DND-41 (cell line): ENCODE results near the gene POLR2E.

ENCODE experiments used
- ATAC-seq: fragments of 200-7000 bp; cut with Tn5 transposase; 3 replicates; pipeline ENCODE4 v1.9.1; 2021; ENCODE audit warnings: low read depth; ENCODE audit not compliant: insufficient read depth
- DNase-seq: peaks from one replicate; pipeline ENCODE4 v3.0.0-alpha.2; 2020
- H2AFZ ChIP-seq: 2 replicates; pipeline ENCODE4 v1.6.0; 2012; ENCODE audit warnings: low read depth, low read length
- H3K27ac ChIP-seq: 2 replicates; pipeline ENCODE4 v1.5.1; 2012; ENCODE audit warnings: low read length, inconsistent platforms
- H3K27me3 ChIP-seq: fragments of 200-600 bp; sonication (generic); 2 replicates; pipeline ENCODE4 v1.6.0; 2012; ENCODE audit warnings: low read length, mild to moderate bottlenecking, inconsistent platforms; ENCODE audit not compliant: insufficient read depth, poor library complexity
- H3K36me3 ChIP-seq: 2 replicates; pipeline ENCODE4 v1.5.1; 2012; ENCODE audit warnings: low read length, inconsistent platforms; ENCODE audit not compliant: insufficient read depth
- H3K4me1 ChIP-seq: 2 replicates; pipeline ENCODE4 v1.5.1; 2012; ENCODE audit warnings: mild to moderate bottlenecking, low read length; ENCODE audit not compliant: insufficient read depth
- H3K4me2 ChIP-seq: 2 replicates; pipeline ENCODE4 v1.6.0; 2012; ENCODE audit warnings: mild to moderate bottlenecking, moderate library complexity, low read length, inconsistent platforms; ENCODE audit not compliant: insufficient read depth
- H3K4me3 ChIP-seq, 2 experiments: fragments of 200-600 bp in 1 of 2; shearing (Covaris generic) in 1 of 2; 2 replicates each; pipeline ENCODE4 v1.5.1; 2012 to 2016; ENCODE audit warnings: inconsistent platforms in 2 of 2, low read length in 2 of 2, mild to moderate bottlenecking in 2 of 2, low read depth in 1 of 2, moderate library complexity in 1 of 2
- H3K79me2 ChIP-seq: 2 replicates; pipeline ENCODE4 v1.6.0; 2012; ENCODE audit warnings: low read length, inconsistent platforms; ENCODE audit not compliant: insufficient read depth
- H3K9ac ChIP-seq: 2 replicates; pipeline ENCODE4 v1.6.0; 2012; ENCODE audit warnings: low read depth, mild to moderate bottlenecking, inconsistent platforms, low read length, moderate library complexity
- H3K9me3 ChIP-seq: 2 replicates; pipeline ENCODE4 v1.5.1; 2012; ENCODE audit warnings: low read length, moderate library complexity, mild to moderate bottlenecking, inconsistent platforms; ENCODE audit not compliant: insufficient read depth, severe bottlenecking
- H4K20me1 ChIP-seq: 2 replicates; pipeline ENCODE4 v1.6.0; 2012; ENCODE audit warnings: low read length; ENCODE audit not compliant: insufficient read depth
- EZH2 ChIP-seq: IDR thresholded peaks from 3 replicates; pipeline ENCODE4 v1.6.1; 2012; ENCODE audit warnings: borderline replicate concordance, low read depth, mild to moderate bottlenecking, moderate library complexity, low read length, inconsistent platforms; ENCODE audit not compliant: severe bottlenecking
- TF ChIP-seq, protein P1 (sequence below): IDR thresholded peaks from 2 replicates; pipeline ENCODE4 v1.5.1; 2012; ENCODE audit warnings: borderline replicate concordance, low read length, moderate library complexity, mild to moderate bottlenecking; ENCODE audit not compliant: poor library complexity, severe bottlenecking; ENCODE audit errors: extremely low read depth

Gene POLR2E

DNA sequence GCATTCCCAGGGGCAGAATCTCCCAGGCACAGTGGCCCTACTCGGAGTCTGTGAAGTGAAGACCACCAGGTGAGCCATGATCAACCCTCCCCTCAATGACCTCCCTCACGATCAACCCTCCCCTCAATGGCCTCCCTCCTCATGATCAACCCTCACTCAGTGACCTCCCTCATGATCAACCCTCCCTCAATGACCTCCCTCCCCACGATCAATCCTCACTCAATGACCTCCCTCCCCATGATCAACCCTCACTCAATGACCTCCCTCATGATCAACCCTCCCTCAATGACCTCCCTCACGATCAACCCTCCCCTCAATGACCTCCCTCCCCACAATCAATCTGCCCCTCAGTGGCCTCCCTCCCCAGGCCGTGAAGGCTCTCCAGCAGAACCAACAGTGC, 46.8 kb upstream of the POLR2E start:
- H3K27ac ChIP-seq, result no peak overlapping the region

DNA sequence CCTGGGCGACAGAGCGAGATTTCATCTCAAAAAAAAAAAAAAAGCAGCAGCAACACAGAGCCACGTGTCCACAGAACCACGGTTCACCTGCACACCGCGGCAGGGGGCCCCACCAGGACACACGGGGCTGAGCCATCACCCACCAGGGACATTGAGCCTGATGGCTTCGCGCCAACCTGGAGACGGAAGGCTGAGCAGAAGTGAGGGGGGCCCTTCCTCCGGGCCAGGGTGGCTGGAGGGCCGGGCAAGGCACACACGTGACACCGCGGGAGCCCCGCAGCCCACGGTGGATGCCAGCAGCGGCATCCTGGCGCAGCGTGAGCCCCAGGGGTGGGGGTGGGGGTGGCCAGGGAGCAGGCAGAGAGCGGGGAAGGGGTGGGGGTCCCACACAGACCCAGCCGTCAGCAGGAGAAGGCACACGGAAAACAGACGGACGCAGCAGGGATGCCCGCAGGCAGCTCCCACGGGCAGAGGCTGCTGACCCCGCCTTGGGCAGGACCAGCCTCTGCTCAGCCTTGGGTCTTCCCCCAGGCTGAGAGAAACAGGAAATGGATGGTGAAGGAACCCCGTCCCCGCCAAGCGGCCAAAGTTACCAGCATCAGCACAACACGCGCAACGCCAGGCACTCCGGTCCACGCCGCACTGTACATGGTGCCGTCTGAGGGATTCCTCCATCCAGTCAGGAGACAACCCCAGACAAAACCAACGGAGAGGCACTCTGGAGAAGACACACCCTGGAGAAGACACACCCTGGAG, 45.3 kb upstream of the POLR2E start:
- Histone ChIP-seq H3K9ac (no peak overlapping the region), H3K79me2 (no peaks in the 10 kb centered on the region; the same call in 1 of the 2 replicates), H3K4me3 (no peak overlapping the region), H3K4me2 (no peak overlapping the region), H3K9me3 (no peaks in the 10 kb centered on the region), H3K27ac (no peak overlapping the region), H3K36me3 (peaks cover 18% of the 10 kb centered on the region), H3K27me3 (no peaks in the 10 kb centered on the region), H2AFZ (no peak overlapping the region), H4K20me1 (0 out of 2 replicates have a peak, but pooled peaks cover 2% of the 10 kb centered on the region), H3K4me1 (no peaks in the 10 kb centered on the region)
- ATAC-seq, result no peak
- no peak for DNase-seq
- TF ChIP-seq, protein P1, sequence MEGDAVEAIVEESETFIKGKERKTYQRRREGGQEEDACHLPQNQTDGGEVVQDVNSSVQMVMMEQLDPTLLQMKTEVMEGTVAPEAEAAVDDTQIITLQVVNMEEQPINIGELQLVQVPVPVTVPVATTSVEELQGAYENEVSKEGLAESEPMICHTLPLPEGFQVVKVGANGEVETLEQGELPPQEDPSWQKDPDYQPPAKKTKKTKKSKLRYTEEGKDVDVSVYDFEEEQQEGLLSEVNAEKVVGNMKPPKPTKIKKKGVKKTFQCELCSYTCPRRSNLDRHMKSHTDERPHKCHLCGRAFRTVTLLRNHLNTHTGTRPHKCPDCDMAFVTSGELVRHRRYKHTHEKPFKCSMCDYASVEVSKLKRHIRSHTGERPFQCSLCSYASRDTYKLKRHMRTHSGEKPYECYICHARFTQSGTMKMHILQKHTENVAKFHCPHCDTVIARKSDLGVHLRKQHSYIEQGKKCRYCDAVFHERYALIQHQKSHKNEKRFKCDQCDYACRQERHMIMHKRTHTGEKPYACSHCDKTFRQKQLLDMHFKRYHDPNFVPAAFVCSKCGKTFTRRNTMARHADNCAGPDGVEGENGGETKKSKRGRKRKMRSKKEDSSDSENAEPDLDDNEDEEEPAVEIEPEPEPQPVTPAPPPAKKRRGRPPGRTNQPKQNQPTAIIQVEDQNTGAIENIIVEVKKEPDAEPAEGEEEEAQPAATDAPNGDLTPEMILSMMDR, result no peak
- TF ChIP-seq EZH2, result no peak

More for the DNA sequence above, 46.8 kb upstream of the POLR2E start:
- H3K9ac ChIP-seq, result no peak overlapping the region
- ATAC-seq (no peak), DNase-seq (no peak)
- TF ChIP-seq EZH2, result no peak
- TF ChIP-seq, protein P1, result no peak
- no peaks in the 10 kb centered on the region for H3K9me3 ChIP-seq
- H4K20me1 ChIP-seq, result 0 out of 2 replicates have a peak, but pooled peaks cover 2% of the 10 kb centered on the region
- no peaks in the 10 kb centered on the region; the same call in 1 of the 2 replicates for H3K79me2 ChIP-seq
- H3K4me3 ChIP-seq, result no peak overlapping the region
- H3K4me1 ChIP-seq, result no peaks in the 10 kb centered on the region
- H3K27me3 ChIP-seq, result no peaks in the 10 kb centered on the region
- no peak overlapping the region for H2AFZ ChIP-seq
- H3K36me3 ChIP-seq, result peaks cover 20% of the 10 kb centered on the region
- H3K4me2 ChIP-seq, result no peak overlapping the region

DNA sequence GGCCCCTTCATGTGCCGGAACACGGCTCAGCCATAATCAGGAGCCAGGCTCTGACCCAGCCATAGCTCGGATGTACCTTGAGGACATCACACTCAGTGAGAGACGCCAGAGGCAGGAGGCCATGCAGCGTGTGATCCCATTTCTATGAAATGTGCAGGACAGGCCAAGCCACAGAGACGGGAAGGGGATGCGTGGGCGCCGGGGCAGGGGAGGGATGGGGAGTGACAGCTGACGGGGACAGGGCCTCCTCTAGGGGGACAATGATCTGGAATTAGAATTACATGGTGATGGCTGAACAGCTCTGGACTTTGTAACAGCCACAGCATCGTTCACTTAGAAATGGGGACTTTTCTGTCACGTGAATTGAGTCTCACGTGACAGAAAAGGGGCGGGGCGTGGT, 44.0 kb upstream of the POLR2E start:
- TF ChIP-seq, protein P1, result no peak
- TF ChIP-seq EZH2, result no peak
- H3K36me3 ChIP-seq, result peaks cover 15% of the 10 kb centered on the region

More for the DNA sequence above, 44.0 kb upstream of the POLR2E start:
- Histone ChIP-seq H3K27me3 (no peaks in the 10 kb centered on the region), H2AFZ (no peak overlapping the region), H3K9me3 (no peaks in the 10 kb centered on the region), H3K4me1 (no peaks in the 10 kb centered on the region), H4K20me1 (no peaks in the 10 kb centered on the region), H3K27ac (no peak overlapping the region), H3K4me2 (no peak overlapping the region), H3K9ac (no peak overlapping the region), H3K4me3 (no peak overlapping the region), H3K79me2 (no peaks in the 10 kb centered on the region; the same call in 1 of the 2 replicates)
- DNase-seq (no peak), ATAC-seq (no peak)
